ENCODE data around the gene SLC3A2.

SLC3A2 gene

GRCh38 chr11:62880231-62880802, 379 bp upstream of the SLC3A2 start:
- DNase-seq (ENCODE audit: low read depth in 3 of 3, low spot score in 1 of 3), result no peak

GRCh38 chr11:62881579-62882430, 1.1 kb downstream of the SLC3A2 start:
- DNase-seq (ENCODE audit: low read depth in 3 of 3, low spot score in 1 of 3), result peak; percentile 81 to 90 (median 87)

GRCh38 chr11:62882431-62882749, 1.7 kb downstream of the SLC3A2 start:
- no peak for DNase-seq (ENCODE audit: low read depth in 3 of 3, low spot score in 1 of 3)

- DNase-seq (ENCODE audit: low read depth in 3 of 3, low spot score in 1 of 3), result no peak
Observed at GRCh38 chr11:62882788-62883501, 2.2 kb downstream of the SLC3A2 start.

- DNase-seq (ENCODE audit: low read depth in 3 of 3, low spot score in 1 of 3), result no peak
Observed at GRCh38 chr11:62883673-62884072, 3.0 kb downstream of the SLC3A2 start.

- no peak for DNase-seq (ENCODE audit: low read depth in 3 of 3, low spot score in 1 of 3)
Observed at GRCh38 chr11:62885137-62885750, 4.5 kb downstream of the SLC3A2 start.

GRCh38 chr11:62888406-62888805, 7.7 kb downstream of the SLC3A2 start:
- no peak for DNase-seq (ENCODE audit: low read depth in 3 of 3, low spot score in 1 of 3)

- DNase-seq (ENCODE audit: low read depth in 3 of 3, low spot score in 1 of 3), result no peak
Observed at GRCh38 chr11:62889126-62889483, 8.4 kb downstream of the SLC3A2 start.

- DNase-seq (ENCODE audit: low read depth in 3 of 3, low spot score in 1 of 3), result no peak
Observed at GRCh38 chr11:62889484-62890437, 9.1 kb downstream of the SLC3A2 start.

- no peak for DNase-seq (ENCODE audit: low read depth in 3 of 3, low spot score in 1 of 3)
Observed at GRCh38 chr11:62892077-62892922, 11.6 kb downstream of the SLC3A2 start.

- DNase-seq (ENCODE audit: low read depth in 3 of 3, low spot score in 1 of 3), result no peak
Observed at GRCh38 chr11:62895501-62895900, 14.8 kb downstream of the SLC3A2 start.

GRCh38 chr11:62896049-62896448, 15.4 kb downstream of the SLC3A2 start:
- DNase-seq (ENCODE audit: low read depth in 3 of 3, low spot score in 1 of 3), result no peak

- DNase-seq (ENCODE audit: low read depth in 3 of 3, low spot score in 1 of 3), result no peak
Observed at GRCh38 chr11:62897311-62897710, 16.6 kb downstream of the SLC3A2 start.

- no peak for DNase-seq (ENCODE audit: low read depth in 3 of 3, low spot score in 1 of 3)
Observed at GRCh38 chr11:62898027-62898426, 17.3 kb downstream of the SLC3A2 start.

- no peak for DNase-seq (ENCODE audit: low read depth in 3 of 3, low spot score in 1 of 3)
Observed at GRCh38 chr11:62902932-62903331, 22.2 kb downstream of the SLC3A2 start.

GRCh38 chr11:62905296-62905695, 24.6 kb downstream of the SLC3A2 start:
- DNase-seq (ENCODE audit: low read depth in 3 of 3, low spot score in 1 of 3), result no peak

- DNase-seq (ENCODE audit: low read depth in 3 of 3, low spot score in 1 of 3), result peak; percentile 39 to 76 (median 57)
Observed at GRCh38 chr11:62905927-62906531, 25.3 kb downstream of the SLC3A2 start.

GRCh38 chr11:62908468-62909072, 27.9 kb downstream of the SLC3A2 start:
- no peak for DNase-seq (ENCODE audit: low read depth in 3 of 3, low spot score in 1 of 3)
